ENCODE data around the gene GSN. TPM values are rescaled to one million over a fixed set of nuclear protein-coding genes. Genes with fewer than 3 reads are reported as not detected.

The GSN gene
- total and polyA plus RNA-seq, 7 donors: 140 to 490 (median 210) TPM

GRCh38 chr9:121281614-121282276 lies 13.8 kb downstream of the GSN start:
- intact Hi-C loops (cut with DNase I): no loop called here
- H3K9me3 ChIP-seq: no peaks in the 10 kb centered on the region
- peak overlapping the region; percentile 96 for H3K27ac ChIP-seq
- 39 to 43% (median 42%) methylated on average over 9 to 10 of the region's 10 CpGs for WGBS, 3 donors
- H3K4me1 ChIP-seq: peaks cover 80% of the 10 kb centered on the region
- H3K27me3 ChIP-seq (ENCODE audit: insufficient read depth in 3 of 3, low read length in 2 of 3): no peaks in the 10 kb centered on the region
- no peaks in the 10 kb centered on the region for H3K36me3 ChIP-seq (ENCODE audit: insufficient read depth in 1 of 2, low read depth in 1 of 2)
- no peak for TF ChIP-seq CTCF (IDR thresholded peaks at IDR 0.05)
- peak; percentile 76 to 87 for DNase-seq
- peak in 3 of 4 donors; percentile 16 to 40 (median 35) for ATAC-seq
- H3K4me3 ChIP-seq: no peak overlapping the region

- ATAC-seq (no peak), DNase-seq (peak; percentile 72 to 79)
- Histone ChIP-seq H3K4me3 (no peak overlapping the region), H3K27ac (peak overlapping the region; percentile 96), H3K4me1 (peaks cover 85% of the 10 kb centered on the region), H3K36me3 (ENCODE audit: insufficient read depth in 1 of 2, low read depth in 1 of 2) (no peaks in the 10 kb centered on the region), H3K27me3 (ENCODE audit: insufficient read depth in 3 of 3, low read length in 2 of 3) (no peaks in the 10 kb centered on the region), H3K9me3 (no peaks in the 10 kb centered on the region)
- intact Hi-C loops (cut with DNase I): no loop called here
- 55 to 74% (median 63%) methylated on average over 13 of the region's 13 CpGs for WGBS, 3 donors
- no peak for TF ChIP-seq CTCF (IDR thresholded peaks at IDR 0.05)
Measured at GRCh38 chr9:121282277-121283079, 14.5 kb downstream of the GSN start.

GRCh38 chr9:121283080-121283398 lies 15.1 kb downstream of the GSN start:
- DNase-seq: no peak
- intact Hi-C loops (cut with DNase I): no loop called here
- ATAC-seq: no peak
- Histone ChIP-seq H3K27ac (peak overlapping the region; percentile 96), H3K4me3 (no peak overlapping the region), H3K36me3 (ENCODE audit: insufficient read depth in 1 of 2, low read depth in 1 of 2) (no peaks in the 10 kb centered on the region), H3K9me3 (no peaks in the 10 kb centered on the region), H3K27me3 (ENCODE audit: insufficient read depth in 3 of 3, low read length in 2 of 3) (no peaks in the 10 kb centered on the region), H3K4me1 (peaks cover 85% of the 10 kb centered on the region)
- WGBS, 3 donors: 79 to 88% (median 80%) methylated on average over 2 of the region's 2 CpGs
- no peak for TF ChIP-seq CTCF (IDR thresholded peaks at IDR 0.05)

GRCh38 chr9:121283856-121284732 lies 16.1 kb downstream of the GSN start:
- Histone ChIP-seq H3K27me3 (ENCODE audit: insufficient read depth in 3 of 3, low read length in 2 of 3) (no peaks in the 10 kb centered on the region), H3K27ac (peak overlapping the region; percentile 96), H3K4me3 (no peak overlapping the region), H3K36me3 (ENCODE audit: insufficient read depth in 1 of 2, low read depth in 1 of 2) (no peaks in the 10 kb centered on the region), H3K4me1 (peaks cover 85% of the 10 kb centered on the region), H3K9me3 (no peaks in the 10 kb centered on the region)
- 74 to 77% (median 76%) methylated on average over 11 of the region's 11 CpGs for WGBS, 3 donors
- ATAC-seq (no peak), DNase-seq (peak in 1 of 2 donors; percentile 46)
- no peak for TF ChIP-seq CTCF (IDR thresholded peaks at IDR 0.05)
- intact Hi-C loops (cut with DNase I): loop anchor here in 1 of 2 donors (2.0 kb wide), 1 partner anchor 15 kb away; the partner anchor contains the start of gene GSN
